AG08396 (cell line): ENCODE measurements around the gene CBFB.

Experiments used
- DNase-seq: peaks from one replicate; pipeline ENCODE4 v3.0.0; 2012; ENCODE audit warnings: low spot score, mixed read lengths

Gene CBFB

DNA sequence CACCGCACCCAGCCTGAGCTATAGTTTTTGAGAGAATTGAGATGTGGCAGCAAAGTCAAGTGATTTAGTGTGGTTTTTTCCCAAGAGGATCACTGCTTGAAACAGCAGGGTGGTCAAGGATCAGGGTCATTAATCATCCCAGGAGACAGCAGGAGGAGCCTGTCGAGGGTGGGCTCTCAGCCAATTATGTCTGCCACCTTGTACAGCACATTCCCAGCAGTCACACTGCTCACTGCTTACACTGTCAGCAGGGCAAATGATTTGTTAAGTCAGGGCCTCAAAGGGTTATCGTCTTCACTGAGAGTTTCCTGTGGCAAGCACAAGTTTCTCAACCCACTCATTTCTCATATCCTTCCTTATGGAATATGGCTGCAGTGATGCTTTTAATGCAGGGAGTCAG is 108.7 kb downstream of the CBFB start:
- DNase-seq: no peak

DNA sequence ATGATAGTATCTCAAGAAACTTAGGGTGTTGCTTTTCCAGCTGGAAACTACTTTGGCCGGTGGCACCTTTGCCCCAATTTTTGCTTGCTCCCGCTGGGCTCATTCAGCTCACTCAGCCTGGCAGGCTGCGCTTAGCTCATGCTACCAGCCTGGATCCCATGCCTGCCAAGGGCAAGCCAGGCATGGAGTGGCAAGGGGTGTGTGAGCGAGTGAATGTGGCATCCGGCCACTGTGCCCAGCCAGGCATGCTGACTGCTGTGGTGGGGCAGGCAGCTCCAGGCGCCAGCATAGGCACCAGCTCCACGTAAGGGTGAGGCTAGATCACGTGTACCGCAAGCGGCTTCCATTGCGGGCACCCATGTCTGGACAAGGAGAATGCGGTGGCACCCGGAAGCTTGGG is 112.4 kb downstream of the CBFB start:
- no peak for DNase-seq

DNA sequence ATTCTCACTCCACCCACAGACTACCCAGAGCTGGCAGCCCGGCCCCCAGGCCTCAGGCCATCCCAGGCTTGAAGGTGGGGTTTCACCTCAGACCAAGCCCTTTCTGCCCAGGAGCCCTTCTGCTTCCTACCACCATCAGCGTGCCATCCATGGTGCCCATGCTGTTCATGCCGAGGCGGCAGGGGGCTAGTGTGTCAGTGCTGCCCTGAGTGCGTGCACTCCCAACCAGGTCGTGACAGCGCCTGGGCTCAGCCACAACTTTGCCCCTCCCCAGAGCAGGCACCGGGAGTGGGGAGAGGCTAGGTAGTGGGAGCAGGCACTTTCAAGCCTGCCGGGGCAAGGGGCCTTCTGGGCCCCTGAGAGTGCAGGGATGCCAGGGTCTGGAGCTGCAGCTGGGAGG is 113.4 kb downstream of the CBFB start:
- no peak for DNase-seq

DNA sequence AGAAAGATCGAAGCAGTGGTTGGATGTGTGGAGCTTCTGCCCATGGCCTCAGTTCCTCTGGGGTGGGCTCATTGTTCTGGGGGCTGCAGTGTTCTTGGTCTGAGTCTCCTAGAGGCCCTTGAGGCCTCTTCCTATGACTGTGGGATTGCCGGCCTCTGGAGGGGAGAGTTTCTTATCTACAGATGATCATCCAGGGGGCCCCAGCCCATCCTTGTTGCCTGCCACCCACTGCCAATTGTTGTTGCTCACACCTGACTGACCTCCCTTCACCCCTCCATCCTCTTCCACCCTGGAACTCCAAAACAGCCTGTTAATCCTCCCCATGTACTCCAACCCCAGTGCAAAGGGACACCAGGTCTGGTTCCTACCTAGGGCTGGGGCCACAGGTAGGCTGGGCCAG is 116.0 kb downstream of the CBFB start:
- no peak for DNase-seq

DNA sequence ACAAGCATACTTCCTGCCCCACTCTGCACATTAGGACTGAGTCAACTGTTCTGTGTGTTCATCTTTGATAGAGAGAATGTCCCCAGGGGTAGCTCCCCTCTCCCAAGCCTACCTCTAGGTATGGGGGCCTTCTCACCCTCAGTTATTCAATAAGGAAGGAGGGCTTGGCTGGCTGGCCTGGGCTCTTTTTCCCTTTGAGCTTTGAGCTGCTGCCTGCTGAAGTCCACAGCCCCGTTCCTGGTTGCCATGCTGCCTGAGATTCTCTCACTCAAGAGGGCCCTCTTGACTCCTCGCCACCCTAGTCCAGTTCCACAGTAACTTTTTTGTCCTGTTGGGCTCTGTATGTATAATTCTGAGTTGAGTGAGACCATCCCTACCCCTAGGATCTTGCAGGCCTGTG is 116.8 kb downstream of the CBFB start:
- no peak for DNase-seq

DNA sequence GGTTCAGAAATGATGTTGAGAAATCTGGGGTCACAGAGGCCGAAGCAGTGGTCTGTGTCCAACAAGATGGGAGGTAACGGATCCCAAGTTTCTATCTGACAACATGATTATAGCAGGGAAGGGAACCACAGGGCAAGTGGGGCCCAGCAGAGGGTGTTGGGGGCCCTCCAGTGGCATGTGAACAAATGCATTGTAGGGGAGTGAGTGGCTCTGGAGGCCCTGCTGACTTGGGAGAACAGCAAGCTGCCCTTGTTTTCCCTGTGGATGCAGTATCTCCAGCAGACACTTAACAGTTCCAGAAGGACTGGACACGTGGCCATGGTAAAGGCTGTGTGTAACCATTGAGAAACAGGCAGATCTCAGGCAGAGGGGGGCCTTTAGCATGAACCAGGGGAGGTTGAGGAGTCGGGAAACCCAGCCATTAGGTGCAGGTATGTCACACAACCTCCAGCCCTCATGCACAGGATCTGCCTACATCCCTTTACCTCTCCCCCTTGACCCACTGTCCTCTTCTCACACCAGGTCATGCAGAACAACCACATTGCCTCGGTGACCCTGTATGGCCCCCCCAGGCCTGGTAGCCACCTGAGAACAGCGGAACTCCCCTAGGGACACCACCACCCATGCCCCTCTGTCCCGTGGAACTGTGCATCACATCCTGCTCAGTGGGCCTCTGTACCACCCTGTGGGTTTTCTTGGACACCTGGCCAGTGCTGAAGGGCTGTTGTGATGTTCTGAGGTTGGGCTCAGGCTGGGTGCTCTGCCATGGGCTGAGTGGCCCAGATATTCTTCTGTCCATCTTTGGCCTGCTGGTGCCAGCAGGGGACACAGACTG is 117.8 kb downstream of the CBFB start:
- DNase-seq: no peak

DNA sequence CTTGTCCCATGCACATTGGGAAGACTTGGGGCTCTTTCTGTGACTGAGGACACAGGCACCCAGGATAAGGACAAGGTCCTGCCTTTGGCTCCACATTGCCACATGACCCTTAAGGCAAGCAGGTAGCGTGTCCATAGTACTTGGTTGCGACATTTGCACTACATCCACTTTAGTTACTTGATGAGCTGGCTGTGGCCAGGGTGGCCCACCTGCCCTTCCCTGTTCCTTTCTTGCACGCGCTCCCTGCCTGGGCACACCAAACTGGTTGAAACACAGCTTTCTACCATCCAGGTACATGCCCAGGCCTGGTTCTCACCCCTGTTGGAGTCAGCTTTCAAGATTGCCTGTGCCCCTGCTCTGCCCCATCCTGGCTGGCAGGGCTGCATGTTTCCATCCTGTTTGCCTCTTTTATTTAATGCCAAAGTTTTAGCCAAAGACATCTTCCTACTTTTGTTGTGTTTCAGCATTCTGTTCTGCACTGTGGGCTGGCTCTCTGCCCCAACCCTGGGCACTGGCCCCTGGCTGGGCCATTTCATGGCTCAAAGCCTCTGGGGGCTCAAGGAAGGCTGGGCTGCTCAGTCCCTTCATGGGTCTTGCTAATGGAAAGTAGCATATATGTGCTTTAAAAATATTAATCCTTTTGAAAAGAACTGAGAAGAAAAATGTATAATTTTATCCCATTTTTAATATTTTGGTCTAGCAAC is 118.6 kb downstream of the CBFB start:
- no peak for DNase-seq

DNA sequence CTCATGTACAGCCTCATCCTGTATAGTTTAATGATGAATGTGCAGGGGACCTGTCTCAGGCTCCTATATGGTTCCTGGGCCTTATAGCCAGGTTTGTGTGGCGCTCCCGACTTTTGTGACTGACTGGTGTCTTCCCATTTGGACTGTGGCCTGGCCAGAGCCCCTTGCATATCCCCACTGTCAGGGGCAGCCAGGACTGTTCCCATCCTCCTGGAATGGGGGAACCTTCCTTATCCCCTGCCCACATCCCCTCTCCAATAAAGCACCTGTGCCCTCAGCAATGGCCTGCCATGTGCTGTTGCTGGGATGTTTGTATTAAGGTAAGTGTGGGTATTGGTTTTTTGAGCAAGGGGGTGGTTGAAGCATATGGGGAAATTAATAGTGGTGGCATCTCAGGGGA is 119.3 kb downstream of the CBFB start:
- no peak for DNase-seq

DNA sequence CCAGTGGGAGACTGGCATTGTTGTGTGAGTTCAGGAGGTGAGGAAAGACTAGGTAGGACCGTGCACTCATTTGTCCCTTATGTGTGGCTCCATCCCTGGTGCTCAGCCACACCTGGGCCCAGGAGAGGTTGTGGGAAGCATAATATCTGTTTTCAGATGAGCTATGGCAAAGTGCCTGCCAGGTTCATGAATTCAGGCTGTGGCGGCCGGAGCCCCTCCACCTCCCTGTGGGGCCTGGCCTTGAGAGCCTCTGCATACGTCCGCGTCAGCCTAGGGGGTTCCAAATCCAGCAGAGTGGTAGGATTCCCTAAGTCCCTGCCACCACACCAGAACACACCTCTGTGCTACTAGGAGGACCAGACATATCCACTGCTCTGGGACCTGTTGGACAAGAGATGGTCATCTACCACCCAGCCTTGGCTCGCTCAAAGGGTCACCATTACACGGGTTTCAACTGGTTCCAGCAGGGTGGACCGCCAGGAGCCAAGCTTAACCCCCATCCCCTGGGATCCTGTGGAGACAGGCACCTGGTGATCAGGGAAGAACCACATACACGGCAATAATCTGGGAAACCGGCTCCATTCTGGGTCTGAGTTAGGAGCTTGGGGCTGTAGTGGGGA is 119.8 kb downstream of the CBFB start:
- no peak for DNase-seq

DNA sequence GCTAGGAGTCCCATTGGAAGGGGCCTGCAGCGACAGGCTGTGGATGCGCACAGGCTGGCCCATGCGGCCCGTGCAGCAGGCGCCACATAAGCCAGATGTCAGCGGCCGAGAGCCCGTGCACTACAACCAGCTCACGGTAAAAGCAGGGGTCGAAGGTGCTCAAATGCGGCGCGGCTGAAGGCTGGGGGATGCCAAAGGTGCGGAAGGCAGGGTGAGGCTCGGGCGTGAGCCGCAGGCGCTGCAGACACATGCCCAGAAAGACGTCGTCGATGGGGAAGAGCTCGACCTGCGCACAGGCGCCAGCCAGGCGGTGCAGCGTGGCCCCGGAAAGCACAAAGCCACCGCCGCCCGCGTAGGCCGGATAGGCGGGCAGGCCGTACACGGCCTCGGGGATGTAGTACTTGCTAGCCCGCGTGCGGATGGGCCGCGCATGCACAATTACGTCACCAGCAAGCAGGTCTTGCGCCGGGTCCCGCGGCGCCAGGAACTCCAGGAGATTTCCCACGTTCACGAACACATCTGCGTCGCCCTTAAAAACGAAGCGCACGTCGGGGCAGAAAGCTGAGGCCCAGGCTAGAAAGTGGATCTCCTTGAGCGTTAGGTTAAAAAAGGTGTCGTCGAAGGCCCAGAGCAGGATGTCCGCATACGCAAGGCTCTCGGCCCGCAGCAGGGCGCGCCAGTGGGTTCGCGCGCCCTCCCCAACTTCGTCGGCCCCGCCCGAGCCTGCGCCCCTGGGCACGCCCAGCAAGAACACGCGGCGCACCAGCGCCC is 120.5 kb downstream of the CBFB start:
- DNase-seq: no peak

DNA sequence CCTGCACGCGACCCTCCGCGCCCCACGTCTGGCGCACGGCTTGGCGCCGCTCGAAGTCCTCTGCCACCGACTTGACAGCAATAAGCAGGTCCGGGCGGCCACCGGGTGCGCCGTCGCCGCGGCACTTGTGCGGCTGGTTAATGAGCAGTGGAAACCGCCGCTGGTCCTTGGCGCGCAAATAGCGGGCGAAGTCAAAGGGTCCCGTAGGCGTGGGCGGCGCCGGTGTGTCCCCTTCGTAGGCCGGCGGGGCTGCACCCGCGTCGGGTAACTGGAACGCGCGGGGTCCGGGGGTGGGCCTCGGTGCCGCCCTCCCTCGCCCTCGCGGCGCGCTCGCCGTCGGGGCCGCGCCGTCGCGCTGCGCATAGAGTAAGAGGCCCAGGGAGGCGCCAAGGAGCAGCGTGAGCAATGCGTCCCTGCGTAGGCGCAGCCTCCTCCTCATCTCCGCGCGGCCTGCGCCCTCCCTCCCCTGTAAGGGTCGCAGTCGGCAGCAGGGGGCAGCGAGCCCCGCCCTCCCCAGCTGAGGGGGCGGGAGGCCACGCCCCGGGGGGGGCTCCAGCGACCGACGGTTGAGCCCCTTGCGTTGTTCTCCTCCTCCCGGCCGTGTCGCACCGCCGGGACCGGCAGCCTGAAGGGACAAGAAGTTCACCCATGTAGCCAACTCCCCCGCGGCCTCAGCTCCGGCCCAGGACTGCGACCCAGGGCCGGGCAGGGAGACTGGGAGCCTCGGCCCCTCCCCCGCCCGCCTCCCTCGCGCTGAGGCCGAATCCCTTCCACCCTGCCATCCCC is 121.3 kb downstream of the CBFB start:
- peak; percentile 82 for DNase-seq
